ENCODE results near the gene RARB. TPM values are rescaled to one million over a fixed set of nuclear protein-coding genes. Genes with fewer than 3 reads are reported as not detected.

RARB gene
- total and polyA plus RNA-seq, 9 of the 15 experiments (the other 6 are each of a cell fraction or from before 2014, with no cell fraction given): 0.15 to 1.3 (median 0.27) TPM

DNA sequence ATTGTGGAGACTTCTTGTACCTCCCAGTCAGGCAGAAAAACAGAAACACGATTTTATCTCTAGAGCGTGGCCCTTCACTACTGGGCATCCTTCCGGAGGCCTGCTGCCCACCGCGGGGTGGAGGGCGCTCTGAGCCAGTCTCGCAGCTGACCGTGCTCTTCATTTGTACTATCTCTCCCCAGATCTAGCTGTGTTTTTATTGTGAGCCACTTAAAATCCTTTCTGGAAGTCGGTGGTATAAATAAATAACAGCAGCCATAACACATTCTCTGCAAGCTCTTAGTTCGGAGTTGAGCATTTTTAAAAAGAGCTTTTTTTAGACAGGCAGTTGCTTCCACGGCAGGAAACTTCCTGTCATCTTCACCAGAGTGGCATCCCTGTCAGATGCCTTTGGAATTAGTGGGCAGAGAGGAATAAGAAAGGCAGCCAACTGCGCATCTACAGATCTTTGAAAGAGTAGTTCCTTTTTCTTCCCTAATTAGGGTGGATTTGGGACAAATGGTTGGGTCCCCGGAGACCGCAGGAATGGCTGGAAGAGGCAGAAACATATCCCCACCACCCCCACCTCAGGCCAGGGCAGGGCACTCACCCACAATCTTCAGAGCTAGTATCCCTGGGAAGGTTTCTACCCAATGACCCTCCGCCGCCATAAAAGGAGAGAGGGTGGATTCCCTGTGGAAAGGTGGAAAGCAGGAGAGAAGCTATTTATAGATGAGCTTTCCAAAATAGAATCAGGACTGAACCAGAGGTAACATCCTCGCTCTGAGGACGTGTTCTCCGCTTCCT lies 145.5 kb downstream of the RARB start:
- TF ChIP-seq ELF2 (CRISPR knock-in tag; IDR thresholded peaks at IDR 0.05) (no peak), DDX20 (tag; IDR thresholded peaks at IDR 0.05; ENCODE audit: low read depth) (no peak)
- TF ChIP-seq, protein P1, sequence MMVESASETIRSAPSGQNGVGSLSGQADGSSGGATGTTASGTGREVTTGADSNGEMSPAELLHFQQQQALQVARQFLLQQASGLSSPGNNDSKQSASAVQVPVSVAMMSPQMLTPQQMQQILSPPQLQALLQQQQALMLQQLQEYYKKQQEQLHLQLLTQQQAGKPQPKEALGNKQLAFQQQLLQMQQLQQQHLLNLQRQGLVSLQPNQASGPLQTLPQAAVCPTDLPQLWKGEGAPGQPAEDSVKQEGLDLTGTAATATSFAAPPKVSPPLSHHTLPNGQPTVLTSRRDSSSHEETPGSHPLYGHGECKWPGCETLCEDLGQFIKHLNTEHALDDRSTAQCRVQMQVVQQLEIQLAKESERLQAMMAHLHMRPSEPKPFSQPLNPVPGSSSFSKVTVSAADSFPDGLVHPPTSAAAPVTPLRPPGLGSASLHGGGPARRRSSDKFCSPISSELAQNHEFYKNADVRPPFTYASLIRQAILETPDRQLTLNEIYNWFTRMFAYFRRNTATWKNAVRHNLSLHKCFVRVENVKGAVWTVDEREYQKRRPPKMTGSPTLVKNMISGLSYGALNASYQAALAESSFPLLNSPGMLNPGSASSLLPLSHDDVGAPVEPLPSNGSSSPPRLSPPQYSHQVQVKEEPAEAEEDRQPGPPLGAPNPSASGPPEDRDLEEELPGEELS (CRISPR knock-in tag; IDR thresholded peaks at IDR 0.05; ENCODE audit: borderline replicate concordance): no peak
- TF ChIP-seq, protein P2, sequence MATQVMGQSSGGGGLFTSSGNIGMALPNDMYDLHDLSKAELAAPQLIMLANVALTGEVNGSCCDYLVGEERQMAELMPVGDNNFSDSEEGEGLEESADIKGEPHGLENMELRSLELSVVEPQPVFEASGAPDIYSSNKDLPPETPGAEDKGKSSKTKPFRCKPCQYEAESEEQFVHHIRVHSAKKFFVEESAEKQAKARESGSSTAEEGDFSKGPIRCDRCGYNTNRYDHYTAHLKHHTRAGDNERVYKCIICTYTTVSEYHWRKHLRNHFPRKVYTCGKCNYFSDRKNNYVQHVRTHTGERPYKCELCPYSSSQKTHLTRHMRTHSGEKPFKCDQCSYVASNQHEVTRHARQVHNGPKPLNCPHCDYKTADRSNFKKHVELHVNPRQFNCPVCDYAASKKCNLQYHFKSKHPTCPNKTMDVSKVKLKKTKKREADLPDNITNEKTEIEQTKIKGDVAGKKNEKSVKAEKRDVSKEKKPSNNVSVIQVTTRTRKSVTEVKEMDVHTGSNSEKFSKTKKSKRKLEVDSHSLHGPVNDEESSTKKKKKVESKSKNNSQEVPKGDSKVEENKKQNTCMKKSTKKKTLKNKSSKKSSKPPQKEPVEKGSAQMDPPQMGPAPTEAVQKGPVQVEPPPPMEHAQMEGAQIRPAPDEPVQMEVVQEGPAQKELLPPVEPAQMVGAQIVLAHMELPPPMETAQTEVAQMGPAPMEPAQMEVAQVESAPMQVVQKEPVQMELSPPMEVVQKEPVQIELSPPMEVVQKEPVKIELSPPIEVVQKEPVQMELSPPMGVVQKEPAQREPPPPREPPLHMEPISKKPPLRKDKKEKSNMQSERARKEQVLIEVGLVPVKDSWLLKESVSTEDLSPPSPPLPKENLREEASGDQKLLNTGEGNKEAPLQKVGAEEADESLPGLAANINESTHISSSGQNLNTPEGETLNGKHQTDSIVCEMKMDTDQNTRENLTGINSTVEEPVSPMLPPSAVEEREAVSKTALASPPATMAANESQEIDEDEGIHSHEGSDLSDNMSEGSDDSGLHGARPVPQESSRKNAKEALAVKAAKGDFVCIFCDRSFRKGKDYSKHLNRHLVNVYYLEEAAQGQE (IDR thresholded peaks at IDR 0.05; ENCODE audit: borderline replicate concordance): no peak
- TF ChIP-seq, protein P2 (CRISPR knock-in tag; IDR thresholded peaks at IDR 0.05; ENCODE audit: low read depth): no peak
- POLR2A ChIA-PET: interaction anchor here (1.5 kb wide), 1 partner anchor 14 kb away, joined by 4 read pairs; no protein-coding TSS in a partner anchor
- H2AFZ ChIP-seq (ENCODE audit: low read depth, low read length): no peak overlapping the region

More for the DNA sequence above, 145.5 kb downstream of the RARB start:
- CTCF ChIA-PET (ENCODE audit: low intra/inter-chr PET ratio): no interaction called here
- no peak overlapping the region for H3K4me3 ChIP-seq
- H3K36me3 ChIP-seq (ENCODE audit: control insufficient read depth, insufficient read depth, low read length): no peaks in the 10 kb centered on the region
- WGBS (ENCODE audit: insufficient coverage, low coverage, missing lambda C conversion rate): 3% methylated on average over 19 of the region's 19 CpGs
- no peaks in the 10 kb centered on the region for H3K9me1 ChIP-seq (ENCODE audit: control insufficient read depth, insufficient read depth, low read length)
- intact Hi-C loops (cut with micrococcal nuclease) (no loop called here), in situ Hi-C loops (cut with MboI) (no loop called here)
- no peak overlapping the region for H3K27ac ChIP-seq (ENCODE audit: extremely low read depth, low read depth, low read length)
- H3K9me3 ChIP-seq (replicated peaks; ENCODE audit: control insufficient read depth, insufficient read depth, low read depth, low read length): no peaks in the 10 kb centered on the region
- FAIRE-seq (no peak), ATAC-seq (no peak), DNase-seq (ENCODE audit: extremely low read depth in 1 of 4, low spot score in 3 of 4) (no peak)
- no TSS peak for BruUV-seq (replicated peaks)
- 0 out of 2 replicates have a peak, but pooled peaks cover 6% of the 10 kb centered on the region for H4K20me1 ChIP-seq (replicated peaks; ENCODE audit: control insufficient read depth, insufficient read depth, low read length)
- no peak overlapping the region for H3K9ac ChIP-seq (ENCODE audit: insufficient read depth in 1 of 2, low read depth in 2 of 2, low read length in 2 of 2)
- H3K4me2 ChIP-seq (ENCODE audit: insufficient read depth, low read length): no peak overlapping the region
- peaks cover 58 to 84% of the 10 kb centered on the region in 2 experiments for H3K27me3 ChIP-seq (ENCODE audit: control insufficient read depth in 2 of 2, insufficient read depth in 2 of 2, low read length in 2 of 2)
- H3K79me2 ChIP-seq (ENCODE audit: control insufficient read depth, insufficient read depth, low read length): no peaks in the 10 kb centered on the region
- peaks cover 0 to 5% of the 10 kb centered on the region in 2 experiments; a peak in 1 of 5 replicates for H3K4me1 ChIP-seq (replicated peaks in 1 of 2; ENCODE audit: control insufficient read depth in 2 of 2, insufficient read depth in 2 of 2, low read length in 2 of 2)

All from K562 (cell line).